ENCODE measurements around the gene CACNG3. TPM values are rescaled to one million over a fixed set of nuclear protein-coding genes. Genes with fewer than 3 reads are reported as not detected.

The CACNG3 gene
- not detected for total RNA-seq
- under 1 TPM in 1 of 6 donors, not detected in 5; 0.09 TPM for polyA plus RNA-seq (ENCODE audit: insufficient read length in 6 of 6)
- long read RNA-seq, donor 1: 0 reads
- long read RNA-seq, donor 2: 0 reads
- long read RNA-seq, donor 3: 0 reads
- long read RNA-seq, donor 4: 0 reads
- long read RNA-seq, donor 5: 0 reads
- long read RNA-seq, donor 6: 0 reads
- long read RNA-seq, donor 7: 0 reads
- long read RNA-seq, donor 8: 0 reads
- long read RNA-seq, donor 9: 0 reads
- long read RNA-seq, donor 10: 0 reads
- long read RNA-seq, donor 11: 0 reads
- long read RNA-seq, donor 12: 0 reads

DNA sequence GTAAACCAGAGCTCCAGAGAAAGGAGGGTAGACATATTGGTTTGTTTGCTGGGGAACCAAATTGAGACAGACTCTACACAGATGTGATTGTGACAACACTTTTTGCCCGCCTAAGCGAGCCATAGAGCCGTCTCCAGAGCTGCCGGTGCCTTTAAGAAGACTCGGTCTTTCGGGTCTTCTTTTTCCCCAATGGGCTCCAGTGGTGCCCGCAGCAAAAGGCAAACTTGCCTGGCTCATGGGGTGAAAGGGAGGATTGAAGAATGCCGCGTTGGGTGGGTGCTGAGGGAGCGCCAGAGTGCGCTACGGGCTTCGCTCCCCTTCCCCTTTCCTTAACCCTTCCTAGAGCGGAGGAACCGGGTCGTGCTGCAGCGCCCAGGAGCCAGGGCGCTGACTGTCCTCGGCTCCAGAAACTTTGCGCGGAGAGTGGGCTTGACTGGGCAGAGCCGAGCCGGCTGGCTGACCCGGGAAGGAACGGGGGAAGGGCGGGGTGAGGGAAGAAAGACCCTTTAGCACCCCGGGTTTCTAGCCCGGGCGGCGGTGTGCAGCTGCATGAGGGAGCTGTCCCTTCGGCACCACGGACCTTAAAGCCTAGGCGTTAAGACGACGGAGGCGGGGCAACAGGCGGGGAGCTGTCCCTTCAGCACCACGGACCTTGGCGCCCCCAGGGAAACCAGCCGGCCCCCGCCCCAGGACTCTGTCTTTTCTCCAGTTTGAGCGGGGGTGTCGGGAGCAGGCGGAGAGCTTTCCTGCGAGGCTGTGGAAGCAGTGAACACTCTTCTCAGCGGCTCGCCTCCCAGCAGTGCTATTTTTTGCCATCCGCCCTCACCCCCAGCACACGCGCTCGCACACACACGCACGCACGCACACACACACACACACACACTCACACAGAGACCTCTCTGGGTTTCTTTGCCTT lies at the start of gene CACNG3:
CACNG3 (plus strand) TSS at position 880 of the 916 bp plus-strand sequence. CDS start 420 bp downstream, outside the sequence.
- intact Hi-C loops (cut with DNase I): loop anchor here in 1 of 2 donors (10.0 kb wide), 1 partner anchor 531 kb away; no protein-coding TSS in a partner anchor
- ATAC-seq: peak; percentile 87
- H3K27me3 ChIP-seq: peaks cover 10 to 74% of the 10 kb centered on the region in 2 donors

DNA sequence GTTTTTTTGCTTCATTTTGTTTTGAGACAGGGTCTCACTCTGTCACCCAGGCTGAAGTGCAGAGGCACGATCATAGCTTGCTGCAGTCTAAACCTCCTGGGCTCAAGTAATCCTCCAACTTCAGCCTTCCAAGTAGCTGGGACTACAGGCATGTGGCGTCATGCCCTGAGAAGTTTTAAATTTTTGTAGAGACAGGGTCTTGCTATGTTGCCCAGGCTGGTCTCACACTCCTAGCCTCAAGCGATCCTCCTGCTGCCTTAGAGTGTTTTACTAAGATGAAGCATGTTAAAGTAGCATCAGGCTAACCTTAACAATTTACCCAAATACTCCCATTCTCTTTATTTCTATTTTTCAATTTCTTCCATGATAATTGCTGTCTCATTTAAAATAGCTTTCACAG lies 49.2 kb upstream of the CACNG3 start:
- no peaks in the 10 kb centered on the region for H3K9me3 ChIP-seq
- H3K36me3 ChIP-seq: peaks cover 0 to 21% of the 10 kb centered on the region in 2 donors
- ATAC-seq (no peak), DNase-seq (no peak)
- intact Hi-C loops (cut with DNase I): no loop called here
- H3K4me3 ChIP-seq: no peak overlapping the region
- no peaks in the 10 kb centered on the region for H3K27me3 ChIP-seq
- no peak overlapping the region for H3K27ac ChIP-seq
- no peaks in the 10 kb centered on the region for H3K4me1 ChIP-seq
- TF ChIP-seq, protein P1, sequence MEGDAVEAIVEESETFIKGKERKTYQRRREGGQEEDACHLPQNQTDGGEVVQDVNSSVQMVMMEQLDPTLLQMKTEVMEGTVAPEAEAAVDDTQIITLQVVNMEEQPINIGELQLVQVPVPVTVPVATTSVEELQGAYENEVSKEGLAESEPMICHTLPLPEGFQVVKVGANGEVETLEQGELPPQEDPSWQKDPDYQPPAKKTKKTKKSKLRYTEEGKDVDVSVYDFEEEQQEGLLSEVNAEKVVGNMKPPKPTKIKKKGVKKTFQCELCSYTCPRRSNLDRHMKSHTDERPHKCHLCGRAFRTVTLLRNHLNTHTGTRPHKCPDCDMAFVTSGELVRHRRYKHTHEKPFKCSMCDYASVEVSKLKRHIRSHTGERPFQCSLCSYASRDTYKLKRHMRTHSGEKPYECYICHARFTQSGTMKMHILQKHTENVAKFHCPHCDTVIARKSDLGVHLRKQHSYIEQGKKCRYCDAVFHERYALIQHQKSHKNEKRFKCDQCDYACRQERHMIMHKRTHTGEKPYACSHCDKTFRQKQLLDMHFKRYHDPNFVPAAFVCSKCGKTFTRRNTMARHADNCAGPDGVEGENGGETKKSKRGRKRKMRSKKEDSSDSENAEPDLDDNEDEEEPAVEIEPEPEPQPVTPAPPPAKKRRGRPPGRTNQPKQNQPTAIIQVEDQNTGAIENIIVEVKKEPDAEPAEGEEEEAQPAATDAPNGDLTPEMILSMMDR (IDR thresholded peaks at IDR 0.05): no peak

More for the DNA sequence above, at the start of gene CACNG3:
- Histone ChIP-seq H3K4me1 (no peaks in the 10 kb centered on the region), H3K9me3 (no peaks in the 10 kb centered on the region), H3K4me3 (no peak within 1 kb of the TSS), H3K27ac (no peak within 1 kb of the TSS), H3K36me3 (no peaks in the 10 kb centered on the region)
- DNase-seq: peak; percentile 47 to 88 (median 78)
- TF ChIP-seq, protein P1 (IDR thresholded peaks at IDR 0.05): no peak

DNA sequence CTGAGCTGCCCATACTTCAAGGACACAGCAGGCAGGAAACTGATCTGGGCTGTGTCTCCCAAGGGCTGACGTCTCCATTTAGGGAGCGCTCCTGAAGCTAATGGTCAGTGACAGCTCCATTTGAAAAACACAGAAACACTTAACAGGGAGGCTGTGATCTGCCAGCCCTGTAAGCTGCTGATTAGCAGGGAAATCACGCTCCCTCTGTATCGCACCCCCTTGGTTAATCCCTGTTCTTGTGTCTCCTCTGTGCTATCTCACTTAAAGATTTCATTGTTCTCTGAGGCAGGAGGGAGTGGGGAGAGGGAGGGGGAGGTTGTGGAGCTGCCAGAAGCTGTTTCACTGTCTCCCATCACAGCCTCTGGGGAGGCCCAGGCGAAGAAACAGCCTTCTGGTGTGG lies 47.4 kb upstream of the CACNG3 start:
- H3K4me3 ChIP-seq: no peak overlapping the region
- TF ChIP-seq, protein P1 (IDR thresholded peaks at IDR 0.05): no peak
- H3K27me3 ChIP-seq: no peaks in the 10 kb centered on the region
- ATAC-seq (no peak), DNase-seq (no peak)
- intact Hi-C loops (cut with DNase I): no loop called here
- H3K27ac ChIP-seq: no peak overlapping the region
- peaks cover 0 to 27% of the 10 kb centered on the region in 2 donors for H3K36me3 ChIP-seq
- no peaks in the 10 kb centered on the region for H3K4me1 ChIP-seq
- no peaks in the 10 kb centered on the region for H3K9me3 ChIP-seq

DNA sequence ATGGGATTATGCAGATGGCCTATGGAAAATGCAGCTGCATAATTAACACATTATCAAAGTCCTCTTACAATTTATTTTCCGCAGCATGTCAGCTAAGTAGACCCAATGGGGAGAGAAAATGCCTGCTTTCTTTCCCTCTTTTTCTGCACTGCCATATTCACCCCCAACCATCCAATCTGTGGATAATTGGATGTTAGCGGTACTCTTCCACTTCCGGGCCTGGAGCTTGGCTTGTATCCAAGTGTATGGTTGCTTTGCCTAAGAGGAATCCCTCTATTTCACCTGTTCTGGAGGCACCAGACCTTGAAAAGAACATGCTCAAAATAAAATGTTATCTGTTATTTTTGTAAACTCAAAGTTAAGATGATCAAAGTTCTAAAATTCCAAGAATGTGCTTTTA lies 41.1 kb upstream of the CACNG3 start:
- TF ChIP-seq, protein P1 (IDR thresholded peaks at IDR 0.05): no peak
- Histone ChIP-seq H3K36me3 (peaks cover 0 to 23% of the 10 kb centered on the region in 2 donors), H3K4me1 (no peaks in the 10 kb centered on the region), H3K9me3 (no peaks in the 10 kb centered on the region), H3K27ac (no peak overlapping the region), H3K4me3 (no peak overlapping the region), H3K27me3 (no peaks in the 10 kb centered on the region)
- DNase-seq (no peak), ATAC-seq (no peak)
- intact Hi-C loops (cut with DNase I): no loop called here

DNA sequence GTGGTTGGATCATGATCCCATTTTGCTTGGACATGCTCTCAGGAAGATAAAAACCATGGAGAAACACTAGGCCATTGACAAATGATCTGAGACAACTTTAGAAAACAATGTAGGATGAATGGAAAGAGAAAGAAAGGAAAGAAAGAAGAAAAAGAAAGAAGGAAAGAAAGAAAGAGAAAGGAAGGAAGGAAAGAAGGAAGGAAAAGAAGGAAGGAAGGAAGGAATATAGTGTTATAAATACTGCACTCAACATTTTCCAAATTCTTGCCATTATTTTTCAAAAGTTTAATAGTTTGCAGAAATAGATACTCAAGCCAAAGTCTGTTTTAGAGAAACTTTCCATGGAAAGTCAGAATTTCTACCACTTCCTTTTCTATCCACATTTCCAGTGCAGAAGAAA lies 39.2 kb upstream of the CACNG3 start:
- intact Hi-C loops (cut with DNase I): no loop called here
- no peaks in the 10 kb centered on the region for H3K27me3 ChIP-seq
- no peak for ATAC-seq
- H3K9me3 ChIP-seq: no peaks in the 10 kb centered on the region
- no peak overlapping the region for H3K27ac ChIP-seq
- H3K4me3 ChIP-seq: no peak overlapping the region
- no peaks in the 10 kb centered on the region for H3K4me1 ChIP-seq
- H3K36me3 ChIP-seq: peaks cover 0 to 20% of the 10 kb centered on the region in 2 donors
- TF ChIP-seq, protein P1 (IDR thresholded peaks at IDR 0.05): no peak
- no peak for DNase-seq

Data from left lung (tissue), 14 donors.